OCI-LY1 (cell line): Measurements from ENCODE around the gene ASTN1.

Experiments
- CTCF ChIP-seq: fragments of 200-600 bp; sonication (generic), shearing (Covaris generic); IDR thresholded peaks from 2 replicates; pipeline ENCODE4 v1.5.1; 2017; ENCODE audit warnings: mild to moderate bottlenecking, antibody characterized with exemption, low read length, moderate library complexity, mixed read lengths
- EZH2 ChIP-seq: fragments of 200-600 bp; sonication (generic), shearing (Covaris generic); IDR thresholded peaks from 2 replicates; pipeline ENCODE4 v1.8.0; 2017; ENCODE audit warnings: borderline replicate concordance, mixed run types, mild to moderate bottlenecking, antibody characterized with exemption, low read length, moderate library complexity, mixed read lengths

- TF ChIP-seq EZH2: no peak
- no peak for TF ChIP-seq CTCF
Measured at GRCh38 chr1:176993587-176993986, 170.9 kb downstream of the ASTN1 start.
